Measurements from ENCODE around the gene PCBP3.
"Not testable (repeated sequence)": the region's sequence is repeated elsewhere in the genome, so short reads cannot be mapped to it uniquely, and the experiment has no call there.

Gene PCBP3

DNA sequence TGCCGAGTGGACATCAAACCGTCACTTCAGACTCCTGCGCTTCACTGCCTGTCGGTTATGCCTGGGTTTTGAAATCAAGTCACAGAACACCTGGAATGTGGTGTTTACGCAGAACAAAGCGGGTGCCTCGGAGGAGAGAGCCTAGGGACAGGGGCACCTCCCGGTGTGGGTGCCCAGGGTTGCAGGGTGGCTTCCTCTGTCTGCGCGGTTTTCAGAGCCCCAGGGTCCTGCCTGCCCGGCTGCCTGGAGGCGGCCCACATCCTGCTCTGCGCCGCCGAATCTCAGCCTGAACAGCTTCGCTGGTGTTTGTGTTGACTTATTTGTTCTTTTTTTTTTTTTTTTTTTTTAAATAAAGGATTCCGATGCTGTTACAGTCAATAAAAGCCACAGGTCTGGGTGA, 224.6 kb downstream of the PCBP3 start:
- DNase-seq, result no peak

DNA sequence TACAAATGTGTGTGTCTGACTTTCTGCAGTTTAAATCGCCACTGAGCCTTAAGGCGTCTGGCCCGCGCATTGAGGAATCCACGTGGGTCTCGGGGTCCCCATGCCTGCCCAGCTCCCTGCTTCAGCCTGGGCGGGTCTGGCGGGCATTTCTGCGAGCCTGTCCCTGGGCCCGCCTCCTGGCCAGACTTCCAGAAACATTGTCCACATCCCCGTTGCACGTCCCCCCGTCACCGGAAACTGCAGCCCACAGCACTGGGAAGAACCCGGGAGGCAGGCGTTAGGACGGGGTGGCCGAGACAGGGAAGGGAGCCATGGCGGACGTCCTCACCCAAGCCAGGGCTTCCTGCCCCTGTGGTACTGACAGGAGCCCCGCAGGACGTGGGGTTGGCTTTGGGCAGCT, 225.0 kb downstream of the PCBP3 start:
- no peak for DNase-seq

DNA sequence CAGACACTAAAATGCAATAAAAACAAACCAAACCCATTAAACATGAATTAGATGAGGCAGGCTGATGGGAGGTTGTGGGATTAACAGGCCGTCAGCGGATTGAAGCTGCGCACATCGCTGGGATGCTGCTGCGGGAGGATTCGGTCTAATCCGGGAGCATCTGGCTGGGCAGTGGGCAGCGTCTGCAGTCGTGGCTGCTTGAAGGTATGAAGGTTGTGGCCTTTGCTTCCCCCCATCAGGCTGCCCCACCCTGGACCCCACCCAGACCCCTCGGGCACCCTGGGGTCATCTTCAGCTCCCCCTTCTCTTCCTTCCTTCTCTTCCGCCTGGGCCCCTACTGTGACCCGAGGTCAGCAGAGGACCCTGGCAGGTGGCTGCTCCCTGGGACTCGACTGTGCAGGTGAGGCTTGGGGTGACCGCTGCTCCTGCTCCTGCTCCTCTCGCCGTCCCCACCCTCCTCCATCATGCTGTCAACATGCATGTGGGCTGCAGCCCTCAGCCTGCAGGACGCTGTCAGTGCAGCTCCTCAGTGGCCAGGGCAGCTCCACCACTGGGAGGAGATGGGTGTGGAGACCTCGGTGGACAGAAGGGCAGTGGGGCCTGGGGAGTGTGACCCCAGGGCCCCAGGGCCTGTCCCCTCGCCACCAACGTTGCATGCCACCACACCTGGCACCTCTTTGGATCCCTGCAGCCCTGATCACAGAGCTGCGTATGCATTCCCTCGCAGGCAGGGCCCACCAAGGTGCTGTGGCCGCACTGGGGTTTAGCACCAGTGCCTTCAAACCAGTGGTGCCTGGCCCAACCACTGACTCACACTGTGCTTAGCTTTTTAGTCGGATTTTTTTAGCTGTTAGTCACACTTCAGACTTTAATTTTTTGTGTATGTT, 225.8 kb downstream of the PCBP3 start:
- no peak for DNase-seq

DNA sequence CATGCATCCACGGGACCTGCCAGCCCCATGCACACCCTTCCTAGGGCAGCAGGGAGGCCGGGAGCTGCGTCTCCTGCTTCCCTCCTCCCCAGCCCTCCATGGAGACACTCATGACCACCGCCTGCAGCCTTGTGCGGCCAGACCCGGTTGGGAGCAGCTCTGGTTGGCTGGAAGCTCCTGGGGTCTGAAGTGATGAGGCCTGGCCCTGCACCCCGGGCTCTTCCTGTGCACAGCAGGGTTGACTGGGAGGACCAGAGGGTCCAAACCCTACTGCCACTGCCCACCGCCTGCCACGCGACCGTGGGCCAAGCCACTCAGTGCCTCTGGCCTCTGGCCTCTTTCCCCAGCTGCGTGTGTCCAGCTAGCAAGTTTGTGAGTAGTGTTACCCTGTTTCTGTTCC, 226.9 kb downstream of the PCBP3 start:
- DNase-seq, result no peak

DNA sequence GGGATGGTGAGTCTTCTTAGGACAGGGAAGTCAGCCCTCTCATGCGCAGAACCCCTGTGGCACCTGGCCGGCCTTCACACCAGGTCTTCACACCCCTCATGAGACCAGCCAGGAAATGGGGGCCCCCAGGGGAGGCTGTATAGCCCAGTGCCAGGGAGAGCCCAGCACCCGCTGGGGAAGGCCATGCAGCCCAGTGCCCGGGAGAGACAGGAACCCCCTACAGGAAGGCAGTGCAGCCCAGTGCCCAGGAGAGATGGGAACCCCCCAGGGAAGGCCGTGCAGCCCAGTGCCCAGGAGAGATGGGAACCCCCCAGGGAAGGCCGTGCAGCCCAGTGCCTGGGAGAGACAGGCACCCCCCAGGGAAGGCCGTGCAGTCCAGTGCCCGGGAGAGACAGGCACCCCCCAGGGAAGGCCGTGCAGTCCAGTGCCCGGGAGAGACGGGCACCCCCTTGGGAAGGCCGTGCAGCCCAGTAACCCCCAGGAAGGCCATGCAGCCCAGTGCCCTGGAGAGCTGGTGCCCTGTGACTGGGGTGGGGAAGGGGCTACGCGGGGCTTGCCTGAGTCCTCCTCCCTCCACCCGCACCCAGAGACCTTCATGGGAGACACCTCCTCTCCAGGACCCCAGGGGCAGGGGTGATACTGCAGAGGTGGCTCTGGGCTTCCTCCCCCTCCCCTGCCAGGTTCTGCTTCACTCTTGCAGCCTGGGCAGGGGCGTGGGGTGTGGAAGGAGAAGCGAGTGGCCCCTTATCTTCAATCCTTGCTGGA, 227.5 kb downstream of the PCBP3 start:
- DNase-seq, result no peak

DNA sequence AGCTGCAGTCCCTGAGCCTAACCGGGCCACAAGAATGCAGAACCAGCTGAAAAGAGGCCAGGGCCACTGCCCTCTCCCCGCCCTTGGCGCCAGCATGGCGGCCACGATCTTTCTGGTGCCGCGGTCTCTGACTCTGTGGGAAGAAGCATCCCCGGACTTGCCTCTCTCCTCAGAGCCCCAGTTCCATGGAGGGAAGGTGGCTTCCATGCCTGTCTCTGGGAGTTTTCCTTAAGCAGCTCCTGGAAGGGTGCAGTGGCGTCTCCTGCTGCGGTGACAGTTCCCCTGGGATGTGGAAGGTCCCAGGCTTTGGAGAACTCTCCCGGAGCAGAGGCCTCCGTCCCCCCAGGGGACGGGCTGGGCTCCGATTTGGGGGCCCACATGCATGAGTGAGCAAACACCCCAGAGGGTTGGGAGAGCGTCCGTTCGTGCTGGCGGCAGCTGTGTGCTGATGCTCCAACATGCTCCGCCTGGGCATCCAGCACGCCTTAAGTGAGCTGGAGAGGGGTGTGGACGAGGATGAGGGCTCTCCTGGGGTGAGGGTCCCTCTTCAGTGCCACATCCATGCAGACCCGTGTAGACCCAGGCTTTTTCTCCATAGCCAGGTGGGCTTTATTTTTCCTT, 228.2 kb downstream of the PCBP3 start:
- no peak for DNase-seq

DNA sequence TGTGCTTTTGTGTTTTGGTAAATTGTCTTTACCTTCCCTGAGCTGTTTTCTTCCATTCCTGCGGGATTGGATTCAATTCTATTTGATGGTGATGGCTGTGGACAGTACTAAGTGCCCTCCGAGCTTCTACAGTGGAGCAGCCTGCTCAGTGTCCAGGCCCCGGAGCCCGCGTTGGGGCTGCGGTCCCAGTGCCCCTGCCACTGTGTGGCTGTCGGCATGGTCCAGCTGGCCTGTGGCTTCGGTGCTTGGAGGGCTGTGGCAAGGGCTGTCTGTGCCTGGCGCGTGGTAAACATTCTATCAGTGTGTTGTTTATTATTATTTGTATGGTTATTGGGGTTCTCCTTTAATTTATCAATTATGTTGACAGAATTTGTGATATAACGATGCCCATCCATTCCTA, 228.9 kb downstream of the PCBP3 start:
- DNase-seq, result no peak

DNA sequence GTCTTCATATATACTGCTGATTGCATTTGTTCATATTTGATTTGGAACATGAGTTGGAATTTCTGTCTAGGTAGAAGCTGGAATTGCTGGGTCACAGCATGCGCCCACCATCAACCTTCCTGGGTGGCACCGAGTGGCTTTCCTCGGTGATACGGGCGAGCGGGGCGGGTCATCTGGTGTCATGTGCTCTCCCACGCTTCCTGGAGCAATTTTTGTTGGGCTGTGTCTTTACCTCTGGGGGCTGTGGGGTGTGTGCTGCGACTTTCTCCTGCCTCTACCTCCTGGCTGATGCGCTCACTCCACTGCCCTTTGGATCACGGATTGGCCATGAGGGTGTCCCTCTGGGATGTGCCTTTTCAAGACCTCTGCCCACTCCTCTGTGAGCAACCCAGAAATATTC, 229.4 kb downstream of the PCBP3 start:
- no peak for DNase-seq

DNA sequence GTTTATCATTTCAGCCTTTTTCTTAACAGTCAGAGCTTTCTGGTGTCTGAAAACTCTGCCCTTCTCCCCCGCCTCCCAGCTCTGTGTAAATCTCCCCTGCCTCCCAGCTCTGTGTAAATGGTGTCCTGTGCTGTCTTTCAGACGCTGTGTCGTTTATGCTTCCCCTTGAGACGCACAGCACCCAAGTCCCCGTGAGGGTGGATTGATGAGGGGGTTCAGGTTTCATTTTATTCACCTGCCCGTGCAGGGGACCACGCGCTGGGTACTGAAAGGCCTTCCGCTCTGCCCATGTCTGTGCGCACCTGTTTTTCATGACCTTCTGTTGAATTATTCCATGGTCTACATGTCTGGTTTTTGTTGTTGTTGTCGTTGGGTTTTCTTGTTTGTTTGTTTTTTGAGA, 229.9 kb downstream of the PCBP3 start:
- DNase-seq, result peak; percentile 55

DNA sequence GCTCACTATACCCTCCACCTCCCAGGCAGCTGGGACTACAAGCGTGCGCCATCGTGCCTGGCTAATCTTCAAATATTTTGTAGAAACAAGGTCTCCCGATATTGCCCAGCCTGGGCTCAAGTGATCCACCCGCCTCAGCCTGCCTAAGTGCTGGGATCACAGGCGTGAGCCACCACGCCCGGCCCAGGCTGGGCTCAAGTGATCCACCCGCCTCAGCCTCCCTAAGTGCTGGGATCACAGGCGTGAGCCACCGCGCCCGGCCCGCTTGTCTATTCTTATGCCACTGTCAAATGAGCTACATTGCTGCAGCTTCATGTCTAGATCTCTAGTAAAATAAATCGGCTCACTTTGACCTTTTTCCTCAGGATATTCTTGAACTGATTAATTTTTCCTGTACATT, 230.3 kb downstream of the PCBP3 start:
- DNase-seq, result no peak

DNA sequence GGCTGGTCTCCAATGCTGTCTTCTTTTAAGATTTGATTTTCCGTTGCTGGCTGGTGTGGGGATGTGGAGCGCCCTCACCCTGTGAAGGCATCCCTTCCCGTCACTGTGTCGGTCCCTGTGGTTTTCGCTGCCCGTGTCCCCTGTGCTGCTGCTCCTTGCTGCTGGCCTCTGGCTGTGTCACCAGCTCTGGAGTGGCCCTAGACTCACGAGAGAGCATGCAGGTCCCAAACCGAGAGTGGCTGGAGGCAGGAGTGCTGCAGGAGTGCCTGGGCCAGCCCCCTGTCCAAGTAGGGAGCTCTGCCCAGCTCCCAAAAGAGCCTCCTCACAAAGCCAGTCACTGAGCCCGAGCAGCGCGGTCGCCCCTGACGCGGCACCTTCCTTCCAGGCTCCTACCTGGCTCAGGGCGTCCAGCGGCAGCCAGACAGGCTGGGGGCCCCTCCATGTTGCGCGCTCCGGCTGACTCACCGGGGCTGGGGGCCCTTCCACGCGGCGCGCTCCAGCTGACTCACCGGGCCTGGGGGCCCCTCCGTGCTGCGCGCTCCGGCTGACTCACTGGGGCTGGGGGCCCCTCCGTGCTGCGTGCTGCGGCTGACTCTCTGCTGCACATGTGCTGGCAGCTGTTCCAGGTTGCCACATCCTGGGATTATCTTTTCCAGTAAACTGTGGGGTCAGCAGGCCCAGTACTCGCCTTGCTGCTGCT, 231.3 kb downstream of the PCBP3 start:
- DNase-seq, result no peak

DNA sequence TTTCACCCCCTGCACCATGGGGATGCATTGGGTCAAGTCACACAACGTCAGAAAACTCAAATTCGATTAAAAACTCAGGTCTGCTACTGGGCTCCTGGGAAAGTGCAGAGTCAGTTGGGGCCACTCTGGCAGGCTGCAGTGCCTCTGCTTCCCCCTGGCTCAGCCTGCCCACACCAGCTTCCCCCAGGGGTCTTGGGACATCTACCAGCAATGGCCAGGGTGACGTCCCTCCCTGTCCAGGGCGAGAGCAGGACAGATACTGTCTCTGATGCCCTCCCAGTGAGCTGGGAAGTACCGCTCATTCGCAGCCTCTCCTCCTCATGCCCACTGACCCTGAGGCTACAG, 231.9 kb downstream of the PCBP3 start:
- no peak for DNase-seq

DNA sequence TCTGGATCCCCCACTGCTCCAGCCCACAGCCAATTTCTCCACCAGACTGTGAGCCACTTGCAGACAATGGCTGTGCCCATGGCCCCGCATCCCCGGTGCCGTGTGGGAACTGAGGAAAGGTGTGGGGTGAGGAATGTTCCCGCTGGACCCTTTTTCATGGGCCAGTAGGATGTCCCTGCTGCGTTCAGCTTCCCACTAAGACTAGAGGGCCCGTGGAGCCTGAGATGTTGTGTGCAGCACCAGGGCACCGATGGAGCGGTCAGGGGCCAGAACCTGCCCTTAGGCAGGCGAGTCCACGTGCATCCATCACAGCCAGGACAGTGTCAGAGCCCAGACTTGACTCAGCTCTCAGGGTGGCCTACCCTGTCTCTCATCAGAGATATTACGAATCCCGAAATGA, 232.4 kb downstream of the PCBP3 start:
- no peak for DNase-seq

DNA sequence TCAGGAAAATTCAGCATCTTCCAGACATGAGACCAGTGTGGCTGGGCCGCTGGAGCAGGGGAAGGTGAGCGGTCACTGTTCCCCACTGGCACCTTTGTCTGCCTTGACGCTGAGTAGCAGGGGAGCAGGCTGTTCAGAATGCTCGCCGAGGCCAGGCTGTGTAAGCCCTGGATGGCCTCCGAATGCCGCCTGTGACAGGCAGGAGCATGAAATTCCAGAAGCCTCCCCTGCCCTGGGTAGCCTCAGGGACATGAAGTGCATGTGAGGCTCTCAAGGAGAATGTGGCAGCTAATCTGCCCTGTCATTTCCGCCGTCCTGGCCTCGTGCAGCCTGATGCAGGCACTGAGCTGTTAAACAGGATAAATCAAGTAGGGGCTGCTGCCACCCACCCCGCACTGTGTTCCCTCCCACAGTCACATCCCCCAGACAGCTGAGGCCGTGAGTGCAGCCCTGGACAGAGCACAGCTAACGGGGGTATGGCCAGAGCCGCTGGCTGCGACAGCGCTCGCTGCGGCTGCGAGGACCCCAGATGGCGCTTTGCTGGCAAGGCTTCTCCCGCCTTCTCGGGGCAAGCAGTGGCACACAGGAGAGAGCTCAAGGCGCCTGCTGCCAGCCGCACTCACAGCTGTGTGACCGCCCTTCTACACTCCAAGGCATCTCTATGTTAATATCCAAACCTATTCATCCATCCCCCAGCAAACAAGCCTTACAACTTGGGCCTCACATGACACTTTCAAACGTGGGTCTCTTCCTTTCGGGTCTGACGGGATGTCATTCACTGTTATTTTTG, 233.1 kb downstream of the PCBP3 start:
- DNase-seq, result no peak

DNA sequence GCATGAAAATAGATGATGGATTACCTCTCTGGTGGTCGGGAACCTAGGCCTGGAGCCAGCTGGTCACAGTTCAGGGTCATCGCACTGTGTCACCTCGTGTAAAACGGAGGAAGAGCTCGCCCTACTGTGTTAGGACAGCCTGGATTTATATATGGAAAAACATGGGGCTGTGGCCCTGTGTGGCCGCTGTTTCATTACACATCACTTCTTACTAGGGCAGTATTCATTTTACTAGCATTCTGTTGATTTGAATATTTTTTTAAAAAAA, 233.6 kb downstream of the PCBP3 start:
- no peak for DNase-seq

DNA sequence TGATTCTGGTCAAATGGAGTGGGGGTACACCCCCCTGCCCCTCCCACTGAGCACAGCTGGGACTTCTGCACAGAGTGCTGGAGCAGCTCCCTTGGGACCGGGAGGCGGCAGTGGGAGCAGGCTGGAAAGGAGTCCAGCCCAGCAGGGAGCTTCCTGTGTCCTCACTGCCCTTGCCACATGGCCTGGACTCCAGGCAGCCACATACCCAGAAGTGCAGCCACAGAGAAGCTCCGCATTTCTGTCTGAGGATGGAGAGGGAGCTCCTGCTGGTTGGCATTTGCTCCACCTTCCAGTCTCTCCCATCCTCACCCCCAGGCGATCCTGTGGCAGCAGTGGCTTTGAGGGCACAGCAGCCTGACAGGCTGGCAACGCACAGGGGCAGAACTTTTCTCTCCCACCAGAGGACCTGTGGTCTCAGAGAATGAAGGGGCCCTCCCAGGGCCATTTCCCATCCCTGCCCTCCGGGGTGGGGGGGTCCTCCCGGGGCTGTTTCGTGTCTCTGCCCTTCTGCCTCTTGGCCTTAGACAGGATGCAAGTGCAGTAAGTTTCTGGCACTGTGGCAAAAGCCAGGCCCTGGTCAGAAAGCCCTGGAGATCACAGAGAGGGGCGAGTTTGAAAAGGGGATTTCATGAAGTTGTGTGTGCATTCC, 234.4 kb downstream of the PCBP3 start:
- DNase-seq, result no peak

DNA sequence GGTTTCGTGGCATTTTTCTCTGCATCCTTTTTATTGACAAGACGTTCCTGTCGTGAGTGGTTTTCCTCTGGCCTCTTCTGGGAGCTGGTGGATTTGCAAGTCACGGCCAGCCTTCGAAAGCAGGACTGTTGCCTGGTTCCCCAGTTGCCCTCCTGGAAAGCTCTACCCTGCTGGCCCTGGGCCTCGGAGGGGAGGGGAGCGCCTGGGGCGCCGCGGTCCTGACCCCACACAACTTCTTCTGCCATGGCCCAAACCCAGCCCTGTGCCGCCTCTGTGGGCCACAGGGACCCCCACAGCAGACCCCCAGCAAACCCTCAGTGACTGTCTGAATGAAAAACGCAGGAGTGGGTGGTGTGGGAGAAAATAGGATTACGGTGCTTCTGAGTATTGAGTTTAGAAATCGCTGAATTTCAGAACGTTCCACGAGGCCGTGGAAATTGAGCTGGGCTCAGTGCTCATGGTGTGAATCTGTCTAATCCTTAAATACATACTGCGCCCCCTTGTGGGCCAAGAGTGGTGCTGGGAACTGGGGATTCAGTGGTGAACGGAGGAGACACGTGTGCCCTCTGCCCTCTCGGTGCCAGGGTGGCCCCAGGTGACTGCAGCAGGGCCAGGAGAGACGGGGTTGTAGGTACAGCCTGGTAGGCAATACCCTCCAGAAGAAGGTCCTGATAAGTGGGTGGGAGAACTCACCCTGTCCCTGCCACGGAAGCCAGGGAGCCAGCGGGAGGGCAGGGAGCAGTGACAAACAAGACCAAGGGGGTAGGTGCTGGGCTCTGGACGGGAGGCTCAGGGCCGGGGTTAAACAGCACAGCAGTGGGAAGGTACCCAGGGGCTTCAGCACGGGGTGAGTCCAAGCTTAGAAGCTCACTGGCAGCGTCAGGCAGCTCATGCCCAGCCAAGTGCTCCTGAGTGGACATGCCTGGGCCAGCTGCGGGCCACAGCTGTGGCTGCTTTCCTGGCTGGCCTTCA, 236.9 kb downstream of the PCBP3 start:
- DNase-seq, result peak; percentile 55

DNA sequence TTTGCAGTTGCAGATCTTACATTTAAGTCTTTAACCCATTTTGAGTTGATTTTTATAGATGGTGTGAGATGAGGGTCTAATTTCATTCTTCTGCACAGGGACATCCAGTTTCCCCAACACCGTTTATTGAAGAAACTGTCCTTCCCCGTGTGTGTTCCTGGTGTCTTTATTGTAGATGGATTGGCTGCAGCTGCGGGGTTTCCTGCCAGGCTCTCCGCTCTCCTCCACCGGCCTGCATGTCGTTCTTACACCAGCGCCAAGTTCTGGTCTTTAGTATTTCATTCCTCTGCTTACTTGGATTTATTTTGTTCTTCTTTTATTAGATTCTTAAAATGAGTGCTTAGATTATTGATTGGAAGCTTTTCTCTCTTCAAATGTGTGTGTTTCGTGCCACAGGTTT, 239.1 kb downstream of the PCBP3 start:
- no peak for DNase-seq

DNA sequence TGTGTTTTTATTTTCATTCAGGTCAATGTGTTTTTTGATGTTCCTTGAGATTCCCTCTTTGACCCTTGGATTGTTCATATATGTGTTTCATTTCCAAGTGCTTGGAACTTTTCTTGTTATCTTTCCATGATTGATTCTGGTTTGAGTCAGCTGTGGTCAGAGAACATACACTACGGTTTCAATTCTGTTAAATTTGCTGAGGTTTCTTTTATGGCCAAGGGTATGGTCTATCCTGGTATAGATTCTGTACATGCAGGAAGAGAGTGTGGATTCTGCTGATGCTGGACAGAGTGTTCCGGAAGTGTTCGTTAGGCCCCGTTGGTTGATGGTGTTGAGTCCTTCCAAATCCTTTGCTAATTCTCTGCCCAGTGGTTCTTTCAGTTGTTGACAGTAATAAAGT, 239.6 kb downstream of the PCBP3 start:
- DNase-seq, result no peak

DNA sequence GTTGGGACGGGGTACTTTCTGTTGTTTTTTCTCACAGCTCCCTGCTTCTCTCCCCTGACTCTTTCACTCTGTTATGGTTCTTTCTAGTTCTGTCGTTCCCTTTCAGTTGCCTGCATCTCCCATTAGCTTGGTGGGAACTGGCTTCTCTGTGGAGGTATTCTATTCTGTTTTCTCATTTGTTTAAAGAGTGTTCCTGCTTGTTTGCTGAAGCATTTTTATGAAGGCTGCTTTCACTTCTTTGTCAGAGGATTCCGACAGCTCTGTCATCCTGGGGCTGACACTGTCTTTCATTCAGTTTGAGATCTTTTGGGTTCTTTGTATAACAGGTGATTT, 242.0 kb downstream of the PCBP3 start:
- no peak for DNase-seq

DNA sequence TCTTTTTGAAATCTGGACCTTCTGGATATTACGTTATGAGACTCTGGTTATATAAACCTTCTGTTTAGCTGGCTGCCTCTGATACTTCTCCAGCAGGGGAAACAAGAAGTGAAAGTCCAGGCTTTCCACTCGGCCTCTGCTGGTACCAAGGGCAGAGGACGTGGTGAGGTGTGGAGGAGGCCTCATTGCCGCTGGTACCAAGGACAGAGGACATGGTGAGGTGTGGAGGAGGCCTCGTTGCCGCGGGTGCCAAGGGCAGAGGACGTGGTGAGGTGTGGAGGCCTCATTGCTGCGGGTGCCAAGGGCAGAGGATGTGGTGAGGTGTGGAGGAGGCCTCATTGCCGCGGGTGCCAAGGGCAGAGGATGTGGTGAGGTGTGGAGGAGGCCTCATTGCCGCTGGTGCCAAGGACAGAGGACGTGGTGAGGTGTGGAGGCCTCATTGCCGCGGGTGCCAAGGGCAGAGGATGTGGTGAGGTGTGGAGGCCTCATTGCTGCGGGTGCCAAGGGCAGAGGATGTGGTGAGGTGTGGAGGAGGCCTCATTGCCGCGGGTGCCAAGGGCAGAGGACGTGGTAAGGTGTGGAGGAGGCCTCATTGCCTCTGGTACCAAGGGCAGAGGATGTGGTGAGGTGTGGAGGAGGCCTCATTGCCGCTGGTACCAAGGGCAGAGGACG, 242.5 kb downstream of the PCBP3 start:
- not testable (repeated sequence) for DNase-seq
